GOT3 (cell line): ENCODE results near the gene MXD4.

Source experiments
- DNase-seq: peaks from one replicate; lab custom pipeline; 2025; ENCODE audit warnings: mixed read lengths; lab: John Stamatoyannopoulos, UW

MXD4 gene, protein sequence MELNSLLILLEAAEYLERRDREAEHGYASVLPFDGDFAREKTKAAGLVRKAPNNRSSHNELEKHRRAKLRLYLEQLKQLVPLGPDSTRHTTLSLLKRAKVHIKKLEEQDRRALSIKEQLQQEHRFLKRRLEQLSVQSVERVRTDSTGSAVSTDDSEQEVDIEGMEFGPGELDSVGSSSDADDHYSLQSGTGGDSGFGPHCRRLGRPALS

DNA sequence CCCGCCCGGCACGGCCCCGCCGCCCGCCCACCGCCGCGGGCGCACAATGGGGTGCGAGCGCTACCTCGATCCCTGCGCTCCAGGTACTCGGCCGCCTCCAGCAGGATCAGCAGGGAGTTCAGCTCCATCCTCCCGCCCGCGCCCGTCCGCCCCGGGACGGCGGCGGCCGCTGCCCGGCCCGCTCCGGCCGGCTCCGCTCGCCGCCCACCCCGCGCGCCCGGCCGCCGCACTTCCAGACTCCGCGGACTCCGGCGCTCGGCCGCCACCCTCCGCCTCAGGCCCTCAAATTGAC, at the start of gene MXD4:
TSS of gene MXD4 (minus strand) at position 257 of the 292 bp plus-strand sequence. CDS start at position 128, 129 bp downstream.
- no peak for DNase-seq

DNA sequence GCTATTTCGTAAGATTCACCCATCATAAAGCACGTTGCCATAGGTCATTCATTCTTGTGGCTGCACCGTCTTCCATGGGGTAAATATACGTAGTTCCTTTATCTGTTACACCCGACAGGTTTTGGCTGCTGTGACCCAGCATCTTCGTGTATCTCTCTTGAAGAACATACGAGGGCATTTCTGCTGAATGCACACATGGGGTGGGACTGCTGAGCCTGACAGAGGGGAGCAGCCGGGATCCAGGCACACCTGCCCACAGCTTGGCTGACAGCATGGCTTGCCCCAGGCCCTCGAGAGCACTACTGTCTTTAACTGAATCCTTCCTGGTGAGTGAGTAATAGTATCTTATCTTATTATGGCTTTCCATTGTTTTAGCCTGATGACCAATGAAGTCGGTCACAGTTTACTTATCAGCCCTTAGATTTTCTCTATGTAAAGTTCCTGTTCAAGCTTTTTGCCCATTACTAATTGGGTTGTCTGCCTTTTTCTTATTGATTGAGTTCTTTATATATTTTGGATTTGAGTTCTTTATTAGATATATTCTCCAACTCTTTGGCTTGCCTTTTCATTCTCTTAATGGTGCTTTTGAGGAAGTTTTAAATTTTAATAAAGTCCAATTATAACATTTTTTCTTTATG, 45.0 kb upstream of the MXD4 start:
- no peak for DNase-seq

DNA sequence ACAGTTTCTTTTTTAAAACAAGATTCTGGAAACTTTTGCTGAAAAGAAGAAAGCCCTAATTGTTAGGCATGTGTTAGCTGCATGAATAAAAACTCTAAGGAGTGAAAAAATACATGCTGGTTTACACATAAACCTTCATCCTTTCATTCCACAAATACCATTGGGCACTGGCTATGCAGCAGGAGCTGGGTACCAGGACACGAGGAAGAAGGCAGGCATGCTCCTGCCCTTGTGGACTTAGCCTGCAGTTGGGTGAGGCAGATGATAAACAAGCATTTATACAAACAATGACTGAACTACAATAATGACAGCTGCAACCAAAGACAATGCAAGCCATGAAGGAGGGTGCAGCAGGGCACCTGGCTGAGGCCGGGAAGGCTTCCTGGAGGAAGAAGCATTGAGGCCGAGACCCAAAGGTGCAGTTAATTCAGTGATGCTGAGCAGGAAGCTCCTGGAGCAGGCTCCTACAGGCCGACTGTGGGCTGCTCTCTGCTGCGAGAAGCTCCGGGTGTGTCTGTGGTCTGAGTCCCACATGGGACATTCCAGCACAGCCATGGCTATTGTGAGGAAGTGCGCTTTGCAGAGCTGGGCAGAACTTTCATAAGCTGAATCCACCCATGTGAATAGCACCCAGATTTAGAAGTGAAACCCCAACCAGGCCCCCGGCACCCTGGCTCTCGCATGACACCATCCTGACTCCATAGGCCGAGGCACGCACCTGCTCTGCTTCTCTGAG, 44.0 kb upstream of the MXD4 start:
- DNase-seq = no peak

DNA sequence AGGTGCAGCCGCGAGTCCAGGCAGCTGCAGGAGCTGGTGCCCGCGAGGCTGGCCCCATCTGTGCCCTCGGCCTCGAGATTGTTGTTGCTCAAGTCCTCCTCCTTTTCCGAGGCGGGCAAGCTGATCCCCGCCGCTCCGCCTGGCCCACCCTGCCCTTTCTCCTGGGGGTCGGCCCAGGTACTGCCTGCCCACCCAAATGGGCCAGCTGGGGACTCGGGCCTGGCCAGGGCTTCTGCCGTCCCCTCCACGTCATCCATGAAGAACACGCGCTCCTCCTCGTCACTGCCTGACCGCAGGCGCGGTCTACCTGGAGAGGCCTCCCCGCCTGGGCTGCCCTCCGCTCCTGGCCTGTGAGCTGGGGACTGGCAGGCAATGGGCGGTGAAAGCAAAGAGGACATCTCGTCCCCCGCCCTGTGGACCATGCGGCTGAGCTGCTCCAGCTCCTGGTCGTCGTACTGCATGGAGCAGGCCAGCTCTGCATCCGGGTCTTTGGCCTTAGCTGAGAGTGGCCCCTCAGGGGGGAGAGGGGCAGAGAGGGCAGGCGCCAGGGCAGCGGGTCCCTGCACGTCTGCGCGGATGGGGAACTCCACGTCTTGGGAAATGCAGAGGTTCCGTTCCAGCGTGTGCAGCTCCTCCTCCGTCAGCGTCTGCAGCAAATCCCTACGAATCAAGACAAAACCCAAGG, 43.1 kb upstream of the MXD4 start:
- DNase-seq = no peak

DNA sequence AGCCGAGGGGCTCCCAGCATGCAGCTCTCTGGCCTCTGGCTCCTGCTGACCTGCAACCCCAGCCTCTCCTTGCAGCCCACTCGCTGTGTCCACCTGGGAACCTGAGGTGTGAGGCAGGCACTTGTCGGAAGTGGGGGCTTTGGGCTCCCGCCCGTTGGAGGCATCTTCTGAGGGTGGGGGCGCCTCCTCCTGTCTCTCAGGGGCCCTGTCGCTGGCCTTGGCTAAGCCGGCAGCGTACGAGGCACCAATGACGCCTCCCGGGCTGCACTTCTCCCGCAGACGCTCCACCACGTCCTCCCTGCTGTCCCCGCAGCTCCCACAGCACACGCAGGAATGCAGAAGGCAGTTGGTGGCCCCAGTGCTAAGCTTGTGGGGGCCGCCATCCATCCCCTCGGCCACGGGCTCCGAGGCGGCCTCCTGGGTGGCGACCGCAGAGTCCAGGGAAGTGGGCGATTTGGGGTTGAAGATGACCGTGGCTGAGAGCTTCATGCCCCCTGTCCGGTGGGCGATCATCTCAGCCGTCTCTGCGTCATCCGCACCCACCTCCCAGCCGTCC, 42.5 kb upstream of the MXD4 start:
- no peak for DNase-seq

DNA sequence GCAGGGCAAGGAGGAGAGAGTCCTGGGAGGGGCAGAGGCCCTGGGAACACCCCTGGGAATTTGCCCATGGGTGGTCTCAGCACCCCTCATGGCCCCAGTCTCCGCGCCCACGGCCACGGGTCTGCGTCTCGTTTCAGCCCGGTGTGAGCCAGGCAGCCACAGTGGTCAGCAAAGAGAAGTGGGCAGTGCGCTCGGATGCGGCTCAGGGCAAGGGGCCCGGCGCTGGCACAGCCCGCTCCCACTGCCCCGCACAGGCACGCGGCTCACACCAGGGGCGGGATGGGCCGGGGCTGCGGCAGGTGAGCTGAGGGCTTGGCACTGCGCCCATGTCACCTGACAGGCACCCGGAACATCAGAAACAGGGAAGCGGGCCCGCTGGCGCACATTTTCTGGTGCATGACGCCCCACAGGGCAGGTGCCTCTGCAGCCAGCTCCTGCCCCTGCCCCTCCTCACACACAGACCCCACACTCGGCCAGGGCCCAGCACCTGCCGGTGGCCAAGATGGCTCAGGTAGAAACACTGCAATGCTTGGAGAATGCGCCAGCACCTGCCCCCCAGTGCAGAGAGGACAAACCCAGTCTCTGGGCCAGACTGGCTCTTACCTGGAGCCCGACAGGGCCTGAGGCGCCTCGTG, 41.9 kb upstream of the MXD4 start:
- no peak for DNase-seq

DNA sequence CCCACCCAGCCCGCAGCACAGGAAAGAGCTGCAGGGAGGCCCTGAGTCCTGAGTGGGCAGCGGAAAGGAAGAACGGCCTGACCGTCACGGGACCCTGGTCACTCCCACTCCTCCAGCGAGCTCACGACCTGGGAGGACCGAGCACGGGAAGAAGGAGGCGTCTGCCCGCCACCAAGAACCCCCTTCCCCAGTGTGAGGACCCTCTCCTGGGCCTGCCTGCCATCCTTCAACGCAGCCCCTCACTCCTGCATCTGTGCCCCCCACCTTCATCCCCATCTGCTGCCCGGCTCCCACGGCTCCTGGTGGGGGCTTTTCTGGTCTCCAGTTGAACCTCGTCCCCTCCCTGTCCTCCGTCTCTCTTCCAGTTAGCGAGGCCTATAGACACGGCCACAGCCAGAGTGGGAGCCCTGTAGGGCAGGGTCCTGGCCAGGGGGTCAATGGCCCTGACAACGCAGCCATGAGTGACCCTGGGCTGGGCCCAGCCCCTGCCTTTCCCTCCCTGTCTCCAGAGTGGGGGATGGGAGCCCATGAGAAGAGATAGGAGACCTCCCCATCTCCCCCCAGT, 41.3 kb upstream of the MXD4 start:
- no peak for DNase-seq

DNA sequence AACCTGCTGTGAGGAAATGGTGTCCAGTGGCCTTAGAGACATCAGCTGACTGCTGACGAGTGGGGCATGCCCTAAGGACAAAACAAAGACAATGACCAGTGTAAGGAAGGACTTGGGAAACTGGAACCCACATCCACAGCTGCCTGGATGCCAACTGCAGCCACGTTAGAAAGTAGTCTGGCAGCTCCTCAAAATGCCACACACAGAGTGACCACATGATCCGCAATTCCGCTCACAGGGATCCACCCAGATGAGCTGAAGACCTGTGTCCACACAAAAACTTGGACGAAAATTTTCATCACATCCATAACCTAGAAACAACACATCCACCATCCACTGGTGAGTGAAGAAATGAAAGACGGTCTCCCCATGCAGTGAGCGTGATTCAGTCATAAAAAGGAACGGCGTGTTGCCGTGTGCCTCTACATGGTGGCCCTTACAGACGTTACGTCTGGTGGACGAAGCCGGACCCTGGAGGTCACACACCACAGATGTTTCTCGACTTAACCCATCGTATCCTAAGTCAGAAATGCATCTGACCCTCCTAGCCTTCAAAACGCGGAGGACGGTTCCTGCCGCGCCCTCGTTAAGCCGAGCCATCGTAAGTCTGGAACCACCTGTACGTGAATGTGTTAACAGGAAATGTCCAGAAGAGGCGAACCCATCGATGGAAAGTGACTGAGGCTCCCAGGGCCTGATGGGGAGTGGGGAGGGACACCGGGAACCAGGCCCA, 40.6 kb upstream of the MXD4 start:
- DNase-seq = no peak

DNA sequence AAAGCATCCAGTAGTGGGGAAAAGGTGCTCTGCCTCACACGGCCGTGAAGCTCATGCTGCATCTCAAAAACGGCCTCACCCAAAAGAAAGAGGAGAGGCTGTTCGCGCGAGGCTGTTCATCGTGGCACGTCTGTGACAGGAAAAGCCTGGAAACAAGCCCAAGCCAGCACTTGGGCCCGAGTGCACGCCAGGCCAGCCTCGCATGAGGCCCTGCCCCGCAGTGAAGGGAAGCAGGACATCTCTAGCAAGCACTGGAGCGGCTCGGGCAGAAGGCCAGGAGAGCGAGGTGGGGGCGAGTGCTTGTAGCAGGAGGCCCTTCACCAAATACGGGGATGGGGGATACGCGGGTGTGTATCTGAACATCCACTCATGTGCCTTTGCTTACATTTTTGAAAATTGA, 39.9 kb upstream of the MXD4 start:
- no peak for DNase-seq

DNA sequence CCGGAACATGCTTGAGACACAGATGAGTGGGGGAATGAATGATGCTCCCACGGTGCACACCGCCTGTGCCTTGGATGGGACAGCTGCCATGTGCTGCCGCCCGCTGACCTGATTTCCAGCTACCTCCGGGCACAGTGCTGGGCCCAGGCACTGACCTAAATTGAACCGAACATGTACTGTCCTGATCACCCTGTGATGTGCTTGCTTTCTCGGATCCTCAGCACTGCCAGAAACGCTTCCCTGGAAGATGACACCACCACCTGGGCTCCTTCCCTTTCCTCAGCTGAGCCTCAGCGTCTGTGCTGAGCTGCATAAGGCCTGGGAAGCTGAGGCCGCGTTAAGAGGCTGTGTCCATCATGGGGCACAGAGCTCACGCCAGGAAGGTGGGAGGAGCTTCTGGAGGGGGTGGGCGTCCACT, 39.3 kb upstream of the MXD4 start:
- no peak for DNase-seq

DNA sequence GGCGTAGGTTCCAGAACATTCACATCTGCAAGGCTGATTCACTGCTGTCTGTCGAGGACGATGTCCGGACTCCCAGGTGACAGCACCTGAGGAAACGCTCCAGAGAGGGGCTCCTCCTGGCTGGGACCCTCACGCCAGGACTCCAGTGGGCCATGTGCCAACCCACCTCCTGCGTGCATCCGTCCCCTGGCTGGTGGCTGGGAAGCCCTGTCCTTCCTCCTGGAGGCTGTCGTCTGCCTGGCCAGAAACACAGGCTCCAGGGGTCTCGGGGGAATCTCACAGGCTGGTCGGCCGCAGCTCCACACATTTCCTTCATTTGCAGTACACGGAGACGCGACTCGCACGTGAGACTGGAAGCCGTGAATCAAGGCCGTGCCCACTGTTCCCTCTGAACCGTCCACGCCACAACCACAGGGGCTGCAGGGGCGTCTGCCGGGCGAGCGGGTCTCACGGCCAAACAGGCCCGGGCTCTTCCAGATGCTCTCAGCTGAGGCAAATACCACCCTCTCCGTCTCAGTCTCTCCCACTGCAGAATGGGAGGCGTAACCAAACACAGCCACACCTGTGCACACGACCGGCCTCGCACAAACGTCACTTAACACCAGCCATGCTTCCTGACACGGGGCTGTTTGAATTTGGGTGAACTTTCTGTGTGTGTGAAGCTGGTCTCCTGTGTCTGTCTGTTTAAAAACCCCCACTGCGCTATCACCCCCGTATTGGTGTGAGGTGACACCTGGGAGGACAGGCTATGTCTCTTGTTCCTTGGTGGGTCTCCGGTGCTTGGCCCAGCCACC, 38.7 kb upstream of the MXD4 start:
- no peak for DNase-seq

DNA sequence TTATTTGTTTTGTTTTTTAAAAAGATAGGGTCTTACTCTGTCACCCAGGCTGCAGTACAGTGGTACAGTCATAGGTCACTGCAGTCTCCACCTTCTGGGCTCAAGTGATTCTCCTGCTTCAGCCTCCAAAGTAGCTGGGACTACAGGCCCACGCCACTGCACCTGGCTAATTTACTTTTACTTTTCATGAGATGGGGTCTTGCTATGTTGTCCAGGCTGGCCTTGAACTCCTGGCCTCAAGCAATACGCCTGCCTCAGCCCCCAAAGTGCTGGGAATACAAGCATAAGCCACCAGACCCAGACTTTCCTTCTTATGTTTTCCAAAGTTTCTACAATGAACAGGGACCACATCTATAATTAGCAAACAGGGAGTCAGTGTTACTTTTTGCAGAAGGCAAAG, 37.9 kb upstream of the MXD4 start:
- no peak for DNase-seq

DNA sequence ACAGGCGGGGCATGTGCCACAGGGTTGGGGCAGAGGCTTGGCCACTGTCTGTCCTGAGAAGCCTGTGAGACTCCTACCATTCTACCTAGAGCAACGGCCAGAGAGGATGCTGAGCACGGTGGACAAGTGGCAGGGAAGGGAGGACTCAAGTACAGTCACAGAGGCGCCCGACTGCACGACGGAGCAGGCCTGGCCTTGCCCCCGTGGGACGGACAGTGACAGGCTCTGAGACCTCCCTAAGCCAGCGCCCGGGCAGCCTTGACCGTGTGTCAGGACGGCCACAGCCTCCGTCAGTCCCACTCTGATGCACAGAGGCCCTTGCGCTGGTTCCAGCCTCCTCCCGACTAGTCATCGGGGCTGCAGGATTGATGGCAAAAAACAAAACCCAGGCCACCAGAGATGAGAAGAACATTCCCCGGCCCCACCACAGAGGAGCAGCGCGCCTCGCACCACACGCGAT, 36.7 kb upstream of the MXD4 start:
- DNase-seq = no peak

DNA sequence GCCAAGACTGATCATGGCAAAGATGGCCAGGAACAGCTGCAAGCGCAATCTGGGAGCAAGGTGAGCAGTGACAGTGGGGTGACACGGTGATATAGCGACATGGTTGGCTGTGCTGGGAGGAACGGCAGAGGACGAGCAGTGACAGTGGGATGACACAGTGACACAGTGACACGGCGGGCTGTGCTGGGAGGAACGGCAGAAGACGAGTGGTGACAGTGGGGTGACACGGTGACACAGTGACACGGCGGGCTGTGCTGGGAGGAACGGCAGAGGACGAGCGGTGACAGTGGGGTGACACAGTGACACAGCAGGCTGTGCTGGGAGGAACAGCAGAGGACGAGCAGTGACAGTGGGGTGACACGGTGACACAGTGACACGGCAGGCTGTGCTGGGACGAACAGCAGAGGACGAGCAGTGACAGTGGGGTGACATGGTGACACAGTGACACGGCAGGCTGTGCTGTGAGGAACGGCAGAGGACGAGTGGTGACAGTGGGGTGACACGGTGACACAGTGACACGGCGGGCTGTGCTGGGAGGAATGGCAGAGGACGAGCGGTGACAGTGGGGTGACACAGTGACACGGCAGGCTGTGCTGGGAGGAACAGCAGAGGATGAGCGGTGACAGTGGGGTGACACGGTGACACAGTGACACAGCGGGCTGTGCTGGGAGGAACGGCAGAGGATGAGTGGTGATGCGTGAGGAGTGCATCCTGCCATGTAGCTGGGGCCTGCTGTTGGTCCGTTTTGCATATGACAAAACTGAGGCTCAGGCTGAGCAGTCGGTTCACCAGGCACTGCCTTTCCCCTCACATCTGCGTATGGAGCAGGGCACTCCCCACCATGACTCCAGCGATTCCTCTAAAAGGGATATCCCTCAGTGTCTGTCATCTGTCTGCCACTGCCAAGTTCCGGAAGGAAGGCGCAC, 36.0 kb upstream of the MXD4 start:
- no peak for DNase-seq

DNA sequence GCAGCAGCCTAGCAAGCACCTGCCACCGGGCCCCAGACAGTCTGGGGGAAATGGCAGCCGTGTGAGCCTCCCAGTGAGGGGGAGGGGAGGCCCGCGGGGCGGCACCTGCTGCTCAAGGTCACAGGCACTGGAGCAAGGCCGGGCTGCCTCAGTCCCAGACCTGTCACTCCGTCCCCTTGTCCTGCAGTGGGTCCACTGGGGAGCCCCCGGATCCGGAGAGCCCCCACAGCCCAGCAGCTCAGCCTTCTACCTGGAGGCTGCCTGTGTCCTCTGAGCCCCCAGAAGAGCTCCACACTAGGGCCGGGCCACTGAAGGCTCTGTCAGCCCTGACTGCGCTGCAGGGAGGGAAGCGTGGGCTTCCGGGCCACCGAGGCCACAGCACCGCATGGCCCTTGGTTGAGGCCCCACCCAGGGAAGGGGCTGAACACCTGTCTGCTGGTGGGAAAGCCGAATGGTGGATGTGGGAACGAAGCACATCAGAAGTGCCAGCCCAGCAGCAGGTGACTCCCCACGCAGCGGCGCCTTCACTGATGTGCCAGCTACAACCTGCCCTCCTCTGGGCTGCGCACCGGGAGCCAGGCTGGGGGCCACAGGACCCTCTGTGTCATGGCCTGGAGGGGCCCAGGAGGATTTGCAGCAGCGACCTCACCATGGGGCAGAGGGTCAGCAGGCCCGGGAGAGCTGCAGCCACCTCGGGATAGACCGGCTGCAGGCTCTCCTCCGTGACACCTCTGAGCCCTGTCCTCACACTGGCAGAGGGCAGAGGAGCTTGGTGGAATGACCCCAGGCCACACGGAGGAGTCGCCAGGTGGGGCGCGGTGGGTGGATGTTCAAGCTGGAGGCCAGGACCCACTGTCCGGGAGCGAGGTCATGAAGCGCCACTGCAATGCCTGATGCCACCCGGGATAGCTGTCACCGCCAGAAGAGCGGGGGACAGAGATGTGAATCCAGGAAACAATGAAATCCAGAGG, 35.0 kb upstream of the MXD4 start:
- no peak for DNase-seq

DNA sequence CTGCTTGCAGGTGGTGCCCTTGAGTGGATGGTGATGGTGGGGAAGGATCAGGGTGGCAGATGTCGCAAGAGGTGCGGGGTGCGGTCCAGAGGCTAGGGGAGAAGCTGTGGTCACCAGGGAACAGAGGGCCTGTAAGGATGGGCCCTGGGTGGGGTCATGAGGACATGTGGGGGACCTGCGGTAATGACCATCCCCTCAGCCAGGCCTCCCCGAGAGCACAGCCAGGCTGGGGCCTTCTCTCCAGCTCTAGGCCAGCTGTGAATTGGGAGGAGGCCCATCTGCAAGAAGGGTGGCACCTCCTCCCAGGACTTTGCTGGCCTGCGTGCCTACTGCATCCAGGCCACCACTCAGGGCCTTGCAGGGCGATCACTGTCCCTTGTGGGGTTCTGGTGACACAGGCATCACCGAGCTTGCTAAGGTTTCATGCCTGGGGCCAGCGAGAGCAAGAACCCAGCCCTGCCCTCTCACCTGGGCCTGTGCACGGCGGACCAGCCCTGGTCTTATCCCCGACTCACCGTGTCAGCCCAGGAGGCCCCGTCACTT, 34.1 kb upstream of the MXD4 start:
- no peak for DNase-seq

DNA sequence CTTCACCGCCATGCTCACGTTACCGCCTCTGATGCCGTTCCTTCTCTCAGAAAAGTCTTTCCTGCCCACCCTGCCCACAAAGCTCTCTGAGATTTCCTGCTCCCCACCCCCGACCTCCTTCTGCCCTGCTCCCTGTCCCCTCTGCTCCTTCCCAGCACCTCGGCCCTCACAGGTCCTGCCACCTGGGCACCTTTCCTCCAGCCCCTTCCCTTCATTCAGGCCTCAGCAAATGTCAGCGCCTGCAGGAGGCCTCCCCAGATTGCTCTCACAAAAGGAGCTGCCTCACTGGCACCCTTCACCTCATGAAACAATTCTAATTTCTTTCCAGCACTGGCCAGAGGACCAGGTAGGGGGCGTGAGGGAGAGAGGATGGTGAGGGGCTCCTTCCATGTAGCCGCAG, 33.6 kb upstream of the MXD4 start:
- no peak for DNase-seq
